ENCODE results near the gene LOXL1. TPM values are rescaled to one million over a fixed set of nuclear protein-coding genes. Genes with fewer than 3 reads are reported as not detected.

The LOXL1 gene
- total and polyA plus RNA-seq, 2 donors (not counting 1 experiment from before 2014, with no cell fraction given) = 0.21 to 0.49 TPM

- H3K9me3 ChIP-seq (ENCODE audit: control extremely low read depth in 1 of 3, control insufficient read depth in 2 of 3, insufficient read depth in 1 of 3, low read length in 2 of 3) = no peaks in the 10 kb centered on the region
- peaks cover 2% of the 10 kb centered on the region for H3K4me1 Mint-ChIP-seq
- H3K79me2 ChIP-seq (ENCODE audit: control insufficient read depth, insufficient read depth, low read length) = no peaks in the 10 kb centered on the region
- H3K4me3 Mint-ChIP-seq = no peak overlapping the region
- intact Hi-C loops (cut with micrococcal nuclease) = no loop called here
- TF ChIP-seq CTCF (IDR thresholded peaks at IDR 0.05) (peak; percentile 91), EZH2 (IDR thresholded peaks at IDR 0.05; ENCODE audit: borderline replicate concordance, insufficient read depth, low read depth, low read length, poor library complexity, severe bottlenecking) (no peak)
- ATAC-seq (ENCODE audit: low read depth) = peak; percentile 78
- H3K9me3 Mint-ChIP-seq (ENCODE audit: insufficient read depth) = no peaks in the 10 kb centered on the region
- POLR2A ChIA-PET = no interaction called here
- H3K36me3 ChIP-seq (replicated peaks in 1 of 2; ENCODE audit: control extremely low read depth in 1 of 2, control insufficient read depth in 1 of 2, extremely low read depth in 1 of 2, insufficient read depth in 2 of 2, low read length in 1 of 2) = no peaks in the 10 kb centered on the region
- 35% methylated on average over 5 of the region's 7 CpGs for WGBS (ENCODE audit: insufficient coverage)
- peak; percentile 69 for DNase-seq
- H3K27ac ChIP-seq (ENCODE audit: low read length in 2 of 2) = no peak overlapping the region
- peaks cover 15% of the 10 kb centered on the region for H3K27me3 Mint-ChIP-seq
- no peak overlapping the region for H3K9ac ChIP-seq (ENCODE audit: low read length)
- H3K4me3 ChIP-seq (ENCODE audit: control extremely low read depth in 1 of 5, extremely low read depth in 1 of 5, insufficient read depth in 1 of 5, low read depth in 2 of 5, low read length in 4 of 5) = no peak overlapping the region
- no peak overlapping the region for H2AFZ ChIP-seq (ENCODE audit: insufficient read depth, low read depth, low read length, poor library complexity, severe bottlenecking)
- no peaks in the 10 kb centered on the region for H3K4me1 ChIP-seq (ENCODE audit: control insufficient read depth in 2 of 2, insufficient read depth in 2 of 2, low read length in 2 of 2)
- no peak overlapping the region for H3K4me2 ChIP-seq (replicated peaks; ENCODE audit: low read depth, low read length, poor library complexity, severe bottlenecking)
- H3K27me3 ChIP-seq (replicated peaks in 1 of 4; ENCODE audit: control extremely low read depth in 1 of 4, control insufficient read depth in 3 of 4, insufficient read depth in 4 of 4, low read length in 3 of 4) = peaks cover 0 to 6% (median 0%) of the 10 kb centered on the region in 4 experiments
- no peak overlapping the region for H3K27ac Mint-ChIP-seq
- H4K20me1 ChIP-seq (ENCODE audit: control insufficient read depth, insufficient read depth, low read length, poor library complexity, severe bottlenecking) = no peaks in the 10 kb centered on the region
- CTCF ChIA-PET = interaction anchor here (0.9 to 2.9 kb wide), 6 partner anchors 13 to 34 kb away, joined by 3 to 9 read pairs (median 6); partner anchors contain the start of gene LOXL1
Observed at GRCh38 chr15:73908030-73908821, 18.0 kb upstream of the LOXL1 start.

- Histone ChIP-seq H3K4me2 (replicated peaks; ENCODE audit: low read depth, low read length, poor library complexity, severe bottlenecking) (no peak overlapping the region), H3K4me1 (ENCODE audit: control insufficient read depth in 2 of 2, insufficient read depth in 2 of 2, low read length in 2 of 2) (no peaks in the 10 kb centered on the region), H3K36me3 (replicated peaks in 1 of 2; ENCODE audit: control extremely low read depth in 1 of 2, control insufficient read depth in 1 of 2, extremely low read depth in 1 of 2, insufficient read depth in 2 of 2, low read length in 1 of 2) (no peaks in the 10 kb centered on the region), H3K9me3 (ENCODE audit: control extremely low read depth in 1 of 3, control insufficient read depth in 2 of 3, insufficient read depth in 1 of 3, low read length in 2 of 3) (no peaks in the 10 kb centered on the region), H3K27ac (ENCODE audit: low read length in 2 of 2) (no peak overlapping the region), H3K79me2 (ENCODE audit: control insufficient read depth, insufficient read depth, low read length) (no peaks in the 10 kb centered on the region), H4K20me1 (ENCODE audit: control insufficient read depth, insufficient read depth, low read length, poor library complexity, severe bottlenecking) (no peaks in the 10 kb centered on the region), H2AFZ (ENCODE audit: insufficient read depth, low read depth, low read length, poor library complexity, severe bottlenecking) (no peak overlapping the region), H3K27me3 (replicated peaks in 1 of 4; ENCODE audit: control extremely low read depth in 1 of 4, control insufficient read depth in 3 of 4, insufficient read depth in 4 of 4, low read length in 3 of 4) (peaks cover 0 to 6% (median 0%) of the 10 kb centered on the region in 4 experiments), H3K4me3 (ENCODE audit: control extremely low read depth in 1 of 5, extremely low read depth in 1 of 5, insufficient read depth in 1 of 5, low read depth in 2 of 5, low read length in 4 of 5) (no peak overlapping the region), H3K9ac (ENCODE audit: low read length) (no peak overlapping the region)
- Mint-ChIP-seq H3K27ac (no peak overlapping the region), H3K4me3 (no peak overlapping the region), H3K9me3 (ENCODE audit: insufficient read depth) (no peaks in the 10 kb centered on the region), H3K27me3 (peaks cover 20% of the 10 kb centered on the region), H3K4me1 (peaks cover 2% of the 10 kb centered on the region)
- ChIA-PET POLR2A (no interaction called here), CTCF (interaction anchor here (0.9 to 2.9 kb wide), 2 partner anchors 14 to 18 kb away, joined by 5 to 8 read pairs; partner anchors contain the start of gene LOXL1)
- 100% methylated on average over 1 of the region's 2 CpGs for WGBS (ENCODE audit: insufficient coverage)
- DNase-seq = no peak
- no peak for TF ChIP-seq EZH2 (IDR thresholded peaks at IDR 0.05; ENCODE audit: borderline replicate concordance, insufficient read depth, low read depth, low read length, poor library complexity, severe bottlenecking)
- no peak for TF ChIP-seq CTCF (IDR thresholded peaks at IDR 0.05)
- ATAC-seq (ENCODE audit: low read depth) = no peak
- intact Hi-C loops (cut with micrococcal nuclease) = no loop called here
Observed at GRCh38 chr15:73908822-73909122, 17.5 kb upstream of the LOXL1 start.

Measured in B cell (primary cell).